Measurements from ENCODE around the gene SPOCK1.

SPOCK1 gene

GRCh38 chr5:137496919-137497318, 2.2 kb downstream of the SPOCK1 start:
- peak overlapping the region; percentile 14 for H3K4me3 ChIP-seq (ENCODE audit: control insufficient read depth, low read depth, low read length)
- DNase-seq (ENCODE audit: low read depth): peak; percentile 31
- TF ChIP-seq CTCF (IDR thresholded peaks at IDR 0.05; ENCODE audit: control insufficient read depth, insufficient read depth, low read depth, low read length, missing control alignments): no peak

- H3K4me3 ChIP-seq (ENCODE audit: control insufficient read depth, low read depth, low read length): no peak overlapping the region
- DNase-seq (ENCODE audit: low read depth): peak; percentile 44
- no peak for TF ChIP-seq CTCF (IDR thresholded peaks at IDR 0.05; ENCODE audit: control insufficient read depth, insufficient read depth, low read depth, low read length, missing control alignments)
Measured at GRCh38 chr5:137492331-137492730, 6.8 kb downstream of the SPOCK1 start.

GRCh38 chr5:137491121-137491520, 8.0 kb downstream of the SPOCK1 start:
- DNase-seq (ENCODE audit: low read depth): no peak

GRCh38 chr5:137490591-137490990, 8.5 kb downstream of the SPOCK1 start:
- H3K4me3 ChIP-seq (ENCODE audit: control insufficient read depth, low read depth, low read length): no peak overlapping the region
- no peak for TF ChIP-seq CTCF (IDR thresholded peaks at IDR 0.05; ENCODE audit: control insufficient read depth, insufficient read depth, low read depth, low read length, missing control alignments)
- no peak for DNase-seq (ENCODE audit: low read depth)

More at GRCh38 chr5:137491121-137491520, 8.0 kb downstream of the SPOCK1 start:
- no peak for TF ChIP-seq CTCF (IDR thresholded peaks at IDR 0.05; ENCODE audit: control insufficient read depth, insufficient read depth, low read depth, low read length, missing control alignments)
- H3K4me3 ChIP-seq (ENCODE audit: control insufficient read depth, low read depth, low read length): no peak overlapping the region

GRCh38 chr5:137488974-137489373, 10.2 kb downstream of the SPOCK1 start:
- no peak for DNase-seq (ENCODE audit: low read depth)
- TF ChIP-seq CTCF (IDR thresholded peaks at IDR 0.05; ENCODE audit: control insufficient read depth, insufficient read depth, low read depth, low read length, missing control alignments): no peak

GRCh38 chr5:137488516-137488915, 10.6 kb downstream of the SPOCK1 start:
- H3K4me3 ChIP-seq (ENCODE audit: control insufficient read depth, low read depth, low read length): no peak overlapping the region
- no peak for DNase-seq (ENCODE audit: low read depth)
- no peak for TF ChIP-seq CTCF (IDR thresholded peaks at IDR 0.05; ENCODE audit: control insufficient read depth, insufficient read depth, low read depth, low read length, missing control alignments)

More at GRCh38 chr5:137488974-137489373, 10.2 kb downstream of the SPOCK1 start:
- no peak overlapping the region for H3K4me3 ChIP-seq (ENCODE audit: control insufficient read depth, low read depth, low read length)

- peak; percentile 74 for DNase-seq (ENCODE audit: low read depth)
- no peak for TF ChIP-seq CTCF (IDR thresholded peaks at IDR 0.05; ENCODE audit: control insufficient read depth, insufficient read depth, low read depth, low read length, missing control alignments)
- H3K4me3 ChIP-seq (ENCODE audit: control insufficient read depth, low read depth, low read length): no peak overlapping the region
Measured at GRCh38 chr5:137487600-137487999, 11.5 kb downstream of the SPOCK1 start.
